Measurements from ENCODE around the gene GAGE13.
"Not testable (repeated sequence)": the region's sequence is repeated elsewhere in the genome, so short reads cannot be mapped to it uniquely, and the experiment has no call there.

DNA sequence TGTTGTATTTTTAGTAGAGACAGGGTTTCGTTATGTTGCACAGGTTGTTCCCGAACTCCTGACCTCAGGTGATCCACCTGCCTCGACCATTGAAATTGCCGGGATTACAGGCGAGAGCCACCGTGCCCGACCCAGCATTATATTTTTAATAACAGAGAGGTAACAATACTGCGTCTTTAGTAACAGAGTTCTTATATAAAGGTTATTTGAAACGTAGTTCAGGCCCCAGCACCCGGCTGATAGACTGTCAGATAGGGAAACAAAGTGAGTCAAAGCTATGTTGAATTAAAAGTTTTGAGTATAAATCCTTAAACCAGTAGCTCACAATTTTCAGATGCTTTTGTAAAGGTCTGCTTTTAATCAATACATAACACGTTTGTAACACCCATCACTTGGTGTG lies 14.8 kb downstream of the GAGE13 start:
- TF ChIP-seq, protein P1, sequence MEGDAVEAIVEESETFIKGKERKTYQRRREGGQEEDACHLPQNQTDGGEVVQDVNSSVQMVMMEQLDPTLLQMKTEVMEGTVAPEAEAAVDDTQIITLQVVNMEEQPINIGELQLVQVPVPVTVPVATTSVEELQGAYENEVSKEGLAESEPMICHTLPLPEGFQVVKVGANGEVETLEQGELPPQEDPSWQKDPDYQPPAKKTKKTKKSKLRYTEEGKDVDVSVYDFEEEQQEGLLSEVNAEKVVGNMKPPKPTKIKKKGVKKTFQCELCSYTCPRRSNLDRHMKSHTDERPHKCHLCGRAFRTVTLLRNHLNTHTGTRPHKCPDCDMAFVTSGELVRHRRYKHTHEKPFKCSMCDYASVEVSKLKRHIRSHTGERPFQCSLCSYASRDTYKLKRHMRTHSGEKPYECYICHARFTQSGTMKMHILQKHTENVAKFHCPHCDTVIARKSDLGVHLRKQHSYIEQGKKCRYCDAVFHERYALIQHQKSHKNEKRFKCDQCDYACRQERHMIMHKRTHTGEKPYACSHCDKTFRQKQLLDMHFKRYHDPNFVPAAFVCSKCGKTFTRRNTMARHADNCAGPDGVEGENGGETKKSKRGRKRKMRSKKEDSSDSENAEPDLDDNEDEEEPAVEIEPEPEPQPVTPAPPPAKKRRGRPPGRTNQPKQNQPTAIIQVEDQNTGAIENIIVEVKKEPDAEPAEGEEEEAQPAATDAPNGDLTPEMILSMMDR (IDR thresholded peaks at IDR 0.05; ENCODE audit: low read length) = not testable (repeated sequence)
- TF ChIP-seq EZH2phosphoT487 (IDR thresholded peaks at IDR 0.05; ENCODE audit: low read length) = not testable (repeated sequence)

All from MM.1S (cell line).